Right ventricle myocardium inferior (tissue), 1 donor: ENCODE measurements around the gene BCL2A1. TPM values are rescaled to one million over a fixed set of nuclear protein-coding genes. Genes with fewer than 3 reads are reported as not detected.
A peak's percentile ranks its signal among the peaks of the same experiment; 100 is the strongest.
"Not testable (repeated sequence)": the region's sequence is repeated elsewhere in the genome, so short reads cannot be mapped to it uniquely, and the experiment has no call there.

Source experiments
- ATAC-seq: fragments of 200-7000 bp; cut with Tn5 transposase; one replicate; pipeline ENCODE4 v1.9.1; 2020; ENCODE audit warnings: mild to moderate bottlenecking, moderate library complexity
- DNase-seq: peaks from one replicate; pipeline ENCODE4 v3.0.0; 2021; ENCODE audit errors: missing footprints
- intact Hi-C: fragments of 100-400 bp; cut with DNase I; formaldehyde crosslinking; loops from one replicate; pipeline ENCODE4 v1.11.0; 2022
- total RNA-seq: library from RNA; stranded (reverse); fragmentation: NEBNext Ultra II Directional; extraction: Animal tissue kit (Norgen Biotek cat#: 25700); gene quantifications from one replicate; pipeline ENCODE4 v1.2.1, GENCODE V29; 2021
- donor health status: DM: no; HTN: yes; CAD: no; lungs with severe emphysema.

The BCL2A1 gene
- total RNA-seq, 1 donor from 2014 or later, result 0.92 TPM

DNA sequence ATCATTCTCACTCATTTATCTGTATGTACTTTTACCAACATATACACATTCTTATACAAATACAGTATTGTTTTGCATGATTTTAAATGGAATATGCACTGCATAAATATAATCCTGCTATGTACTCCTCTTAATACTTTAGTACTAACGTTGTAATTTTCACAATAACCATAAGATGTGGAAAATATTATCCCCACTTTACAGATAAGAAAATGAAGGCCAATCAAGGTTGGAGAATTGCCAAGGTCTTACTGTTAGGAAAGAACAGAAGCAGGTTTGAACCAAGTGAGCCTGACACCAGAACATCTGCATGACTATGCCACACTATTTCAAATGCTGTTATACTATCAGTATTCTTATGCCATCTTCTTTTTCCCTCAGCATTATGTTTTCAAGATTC is 32.9 kb downstream of the BCL2A1 start:
- intact Hi-C loops, result no loop called here
- DNase-seq (no peak), ATAC-seq (no peak)

- intact Hi-C loops, ATAC-seq, DNase-seq: not testable (repeated sequence)
Measured at GRCh38 chr15:79935556-79936201, 35.3 kb downstream of the BCL2A1 start.

DNA sequence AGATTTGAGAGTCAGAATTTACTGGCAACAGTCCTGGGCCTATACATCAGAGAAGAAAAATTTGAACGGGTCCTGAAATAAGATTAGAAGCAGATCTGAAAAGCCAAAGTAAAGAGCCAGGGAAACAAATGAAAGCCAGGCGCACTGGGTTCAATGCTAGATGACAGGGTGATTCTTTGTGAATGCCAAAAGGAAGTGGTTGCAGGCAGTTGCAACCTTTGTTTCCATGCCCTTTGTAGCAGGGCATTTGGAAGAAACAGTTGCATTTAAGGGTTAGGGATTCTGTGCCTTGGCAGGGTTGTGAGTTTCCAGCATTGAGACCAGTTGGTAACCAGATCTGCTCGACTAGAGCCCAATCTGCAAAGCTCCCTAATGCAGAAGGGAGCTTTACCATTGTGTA is 37.8 kb downstream of the BCL2A1 start:
- ATAC-seq (no peak), DNase-seq (no peak)
- intact Hi-C loops, result no loop called here

DNA sequence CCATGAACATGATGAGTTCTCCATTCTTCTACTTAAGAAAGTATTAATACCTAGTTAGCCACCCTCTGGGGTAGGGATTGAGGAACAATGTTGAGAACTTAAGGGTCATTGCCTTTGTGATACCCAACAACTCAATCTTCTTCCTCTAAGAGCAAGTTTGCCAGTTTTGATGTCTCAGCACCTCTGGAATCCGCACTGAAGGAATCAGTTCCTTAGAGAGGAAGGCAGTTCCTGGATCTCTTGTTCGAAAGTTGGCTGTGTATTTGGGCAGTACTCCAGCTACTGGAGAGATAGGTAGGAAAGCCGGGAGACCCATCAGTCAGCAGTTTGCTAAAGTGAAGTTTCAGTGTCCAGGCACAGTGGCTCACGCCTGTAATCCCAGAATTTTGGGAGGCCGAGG is 38.5 kb downstream of the BCL2A1 start:
- DNase-seq (no peak), ATAC-seq (peak; percentile 34)
- intact Hi-C loops, result no loop called here

GRCh38 chr15:79930516-79930915 is 40.5 kb downstream of the BCL2A1 start:
- ATAC-seq (no peak), DNase-seq (no peak)
- intact Hi-C loops, result no loop called here

- no peak for ATAC-seq
- intact Hi-C loops, result no loop called here
- no peak for DNase-seq
Measured at GRCh38 chr15:79929412-79929811, 41.6 kb downstream of the BCL2A1 start.

GRCh38 chr15:79926116-79926515 is 44.9 kb downstream of the BCL2A1 start:
- DNase-seq, ATAC-seq, intact Hi-C loops: not testable (repeated sequence)

- intact Hi-C loops, result loop anchor here (5.0 kb wide), 1 partner anchor 228 kb away; the partner anchor contains the start of gene FAH
- no peak for DNase-seq
- no peak for ATAC-seq
Measured at GRCh38 chr15:79924379-79924778, 46.6 kb downstream of the BCL2A1 start.

GRCh38 chr15:79923515-79924169 is 47.4 kb downstream of the BCL2A1 start:
- peak; percentile 99 for ATAC-seq
- DNase-seq, result peak; percentile 98
- intact Hi-C loops, result loop anchor here (1.0 to 5.0 kb wide), 3 partner anchors 27 to 229 kb away; partner anchors contain the start of genes FAH and ZFAND6

- intact Hi-C loops, result loop anchor here (1.0 to 5.0 kb wide), 3 partner anchors 27 to 229 kb away; partner anchors contain the start of genes FAH and ZFAND6
- ATAC-seq, result peak; percentile 79
- DNase-seq, result peak; percentile 87
Measured at GRCh38 chr15:79923079-79923514, 47.9 kb downstream of the BCL2A1 start.

DNA sequence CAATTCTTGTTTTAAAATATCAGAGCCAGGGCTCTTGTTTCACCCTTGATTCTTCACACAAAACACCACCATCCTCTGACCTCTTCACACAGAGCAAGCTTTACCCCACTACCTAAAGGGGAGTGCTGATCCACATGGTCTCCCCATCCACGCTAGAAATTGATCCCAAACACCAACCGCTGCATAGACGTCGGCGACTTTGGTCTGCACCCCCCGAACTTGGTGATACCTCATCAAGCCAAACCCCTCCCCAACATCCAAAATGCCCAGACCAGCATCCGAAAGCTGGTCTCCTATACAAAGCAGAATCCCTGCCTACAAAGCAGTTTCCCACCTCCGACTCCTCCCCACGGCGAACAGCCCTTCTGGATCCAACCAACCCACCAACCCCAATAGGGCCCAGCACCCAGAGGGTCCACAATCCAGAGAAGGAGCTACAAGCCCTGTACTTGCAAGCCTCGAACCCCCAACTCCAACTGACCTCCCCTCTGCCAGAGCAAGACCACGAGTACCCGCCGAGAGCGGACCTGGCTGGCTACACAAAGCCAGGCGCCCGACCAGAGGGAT is 48.4 kb downstream of the BCL2A1 start:
- no peak for ATAC-seq
- no peak for DNase-seq
- intact Hi-C loops, result loop anchor here (1.0 to 5.0 kb wide), 3 partner anchors 26 to 230 kb away; partner anchors contain the start of genes FAH and ZFAND6

DNA sequence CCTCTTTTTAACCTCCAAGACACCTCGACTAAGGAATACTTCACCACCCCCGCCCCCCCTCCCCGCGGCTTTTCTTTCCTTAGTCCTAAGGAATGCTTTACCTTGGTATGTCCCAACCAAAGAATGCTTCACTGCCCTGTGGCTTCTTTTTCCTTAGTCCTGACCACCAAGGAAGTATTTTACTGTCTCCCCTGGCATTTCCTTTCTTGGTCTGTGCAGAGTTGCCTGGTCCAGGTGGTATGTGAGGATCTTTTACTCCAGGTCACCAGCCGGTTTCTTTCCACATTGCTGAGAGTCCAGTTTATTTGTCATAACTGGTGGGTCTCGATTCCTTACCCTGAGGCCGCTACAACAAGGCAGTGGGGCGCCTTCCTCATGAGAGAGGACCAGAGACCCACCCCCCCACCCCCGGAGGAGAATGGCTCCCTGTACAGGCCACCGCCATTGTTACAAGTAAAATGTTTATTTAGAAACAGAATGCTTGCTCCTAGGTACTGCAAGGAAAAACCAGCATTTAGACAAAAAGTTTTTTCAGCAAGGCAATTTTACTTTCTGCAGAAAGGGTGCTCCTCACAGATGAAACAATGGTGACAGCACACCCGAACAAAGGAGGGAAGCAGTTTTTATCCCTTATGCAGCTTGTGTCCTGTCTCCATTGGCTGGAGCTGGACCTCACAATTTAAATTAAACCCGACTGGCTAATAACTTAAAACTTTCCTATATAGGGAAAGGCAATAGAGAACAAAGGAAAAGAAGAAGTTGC is 51.1 kb downstream of the BCL2A1 start:
- DNase-seq (no peak), ATAC-seq (no peak)
- intact Hi-C loops, result loop anchor here (5.0 kb wide), 1 partner anchor 232 kb away; the partner anchor contains the start of gene FAH

DNA sequence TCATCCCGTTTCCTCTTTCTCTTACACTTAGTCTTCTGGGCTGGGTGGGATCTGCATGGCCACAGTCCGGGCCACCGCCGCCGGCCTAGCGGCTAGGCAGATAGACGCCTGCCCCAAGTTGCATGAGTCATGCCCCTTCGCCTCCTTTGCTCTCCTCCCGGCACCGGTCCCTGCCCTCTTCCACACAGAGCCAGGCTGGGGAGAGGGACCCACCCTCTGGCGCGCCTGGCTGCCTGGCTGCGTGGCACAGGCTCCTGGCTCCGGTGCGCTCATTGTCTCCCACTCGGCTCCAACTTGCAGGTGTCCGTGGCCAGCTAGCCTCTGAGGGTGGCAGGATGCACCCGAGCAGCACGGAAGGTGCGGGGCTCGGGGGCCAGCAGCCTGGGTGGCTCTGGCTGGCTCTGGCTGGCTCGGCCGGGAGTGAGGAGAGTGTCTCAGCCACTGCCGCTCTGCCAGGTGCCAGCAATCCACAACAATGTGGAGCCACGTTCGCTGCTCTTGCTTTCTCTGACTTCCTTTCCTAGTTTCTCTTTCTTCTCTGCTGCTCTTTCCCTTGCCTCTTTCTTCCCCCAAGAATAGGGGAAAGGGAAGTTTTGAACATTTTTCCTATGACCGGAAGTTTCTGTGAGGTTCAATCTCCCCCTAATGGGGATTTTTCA is 51.8 kb downstream of the BCL2A1 start:
- ATAC-seq (no peak), DNase-seq (no peak)
- intact Hi-C loops, result no loop called here

DNA sequence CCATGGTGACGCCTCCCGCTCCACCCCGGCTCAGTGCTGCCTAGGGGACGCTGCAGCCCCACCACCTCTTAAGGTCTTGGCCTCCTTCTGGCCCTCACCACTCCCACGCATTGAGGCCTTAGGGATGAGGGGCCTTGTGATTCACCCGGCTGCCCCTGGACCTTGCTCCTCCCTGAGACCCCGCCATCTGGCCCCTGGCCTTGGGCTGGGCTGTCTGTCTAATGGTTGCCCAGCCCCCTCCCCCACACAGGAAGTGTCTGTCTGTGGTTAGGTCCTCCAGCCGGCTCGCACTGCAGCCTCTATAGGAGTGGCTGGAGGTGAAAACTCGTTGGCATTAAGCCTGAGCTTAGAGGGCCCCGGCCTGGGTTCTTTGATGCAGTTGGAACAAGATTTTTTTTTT is 52.7 kb downstream of the BCL2A1 start:
- DNase-seq (no peak), ATAC-seq (no peak)
- intact Hi-C loops, result no loop called here

DNA sequence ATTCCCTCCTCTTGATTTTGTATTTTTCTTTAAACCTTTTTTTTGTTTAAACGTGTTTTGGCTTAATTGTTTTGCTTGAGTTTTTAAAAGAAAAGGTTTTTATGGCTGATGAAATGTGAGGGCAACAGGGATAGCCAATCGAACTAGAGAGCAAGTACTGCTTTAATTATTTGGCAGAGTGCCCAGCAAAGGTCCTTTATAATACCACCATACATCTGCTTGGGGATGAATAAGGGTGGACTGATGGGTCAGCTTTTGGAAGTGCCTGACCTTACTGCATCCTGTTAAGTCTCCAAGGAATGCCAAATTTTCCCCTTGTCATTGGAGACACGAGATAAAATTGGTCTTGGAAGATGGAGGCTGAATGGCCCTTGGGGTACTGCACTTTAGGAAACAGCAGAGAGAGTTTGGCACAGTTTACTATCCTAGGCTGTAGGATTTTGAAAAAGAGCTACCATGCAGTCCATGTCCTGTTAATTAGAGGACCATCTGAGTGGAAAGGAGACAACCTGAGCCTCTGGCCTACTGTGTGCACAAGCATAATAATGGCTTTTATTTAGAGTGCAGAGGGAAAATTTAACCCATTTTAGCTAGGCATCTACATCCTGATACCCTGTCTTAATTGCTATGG is 54.4 kb downstream of the BCL2A1 start:
- no peak for DNase-seq
- intact Hi-C loops, result no loop called here
- no peak for ATAC-seq

- ATAC-seq, intact Hi-C loops, DNase-seq: not testable (repeated sequence)
Measured at GRCh38 chr15:79915776-79916501, 55.1 kb downstream of the BCL2A1 start.

GRCh38 chr15:79914728-79915127 is 56.3 kb downstream of the BCL2A1 start:
- ATAC-seq (no peak), DNase-seq (no peak)
- intact Hi-C loops, result no loop called here
